ENCODE results near the gene CNOT10. TPM values are rescaled to one million over a fixed set of nuclear protein-coding genes. Genes with fewer than 3 reads are reported as not detected.

CNOT10 gene
- total RNA-seq, 5 donors from 2014 or later (not counting 1 experiment from before 2014, with no cell fraction given): 39.4 to 49.3 (median 45.0) TPM

- Histone ChIP-seq H3K4me3 (ENCODE audit: control insufficient read depth in 1 of 2, extremely low read depth in 1 of 2, low read length in 1 of 2) (no peak overlapping the region), H3K36me3 (ENCODE audit: control insufficient read depth in 2 of 2, extremely low read depth in 1 of 2, insufficient read depth in 1 of 2, low read length in 1 of 2) (peaks cover 7 to 18% of the 10 kb centered on the region in 2 donors), H3K27me3 (replicated peaks in 1 of 2; ENCODE audit: control insufficient read depth in 2 of 2, extremely low read depth in 1 of 2, insufficient read depth in 2 of 2, low read length in 1 of 2) (no peaks in the 10 kb centered on the region), H3K4me1 (ENCODE audit: control insufficient read depth in 1 of 2, extremely low read depth in 1 of 2, insufficient read depth in 2 of 2, low read length in 2 of 2) (no peaks in the 10 kb centered on the region), H3K27ac (ENCODE audit: low read length) (no peak overlapping the region), H3K9me3 (no peaks in the 10 kb centered on the region)
- CTCF ChIA-PET: interaction anchor here in 1 of 2 donors (0.6 to 0.7 kb wide), 2 partner anchors 515 to 1830 kb away, joined by 3 read pairs; no protein-coding TSS in a partner anchor
- H3K4me1 Mint-ChIP-seq: peaks cover 0 to 7% (median 0%) of the 10 kb centered on the region in 3 donors
- 80% methylated on average over 3 of the region's 3 CpGs for WGBS (ENCODE audit: insufficient coverage)
- no peaks in the 10 kb centered on the region for H3K9me3 Mint-ChIP-seq
- H3K27ac Mint-ChIP-seq: no peak overlapping the region
- H3K4me3 Mint-ChIP-seq: no peak overlapping the region
- peaks cover 18% of the 10 kb centered on the region for H3K36me3 Mint-ChIP-seq
- DNase-seq (no peak), ATAC-seq (replicated peaks in 1 of 4) (no peak)
- no peaks in the 10 kb centered on the region for H3K27me3 Mint-ChIP-seq
- POLR2A ChIA-PET: no interaction called here
Observed at GRCh38 chr3:32755761-32756160, 70.8 kb downstream of the CNOT10 start.

GRCh38 chr3:32757618-32758374 is 72.8 kb downstream of the CNOT10 start:
- H3K27me3 ChIP-seq (replicated peaks in 1 of 2; ENCODE audit: control insufficient read depth in 2 of 2, extremely low read depth in 1 of 2, insufficient read depth in 2 of 2, low read length in 1 of 2): no peaks in the 10 kb centered on the region
- H3K4me1 ChIP-seq (ENCODE audit: control insufficient read depth in 1 of 2, extremely low read depth in 1 of 2, insufficient read depth in 2 of 2, low read length in 2 of 2): no peaks in the 10 kb centered on the region
- ChIA-PET CTCF (no interaction called here), POLR2A (no interaction called here)
- DNase-seq (no peak), ATAC-seq (replicated peaks in 1 of 4) (no peak)
- peaks cover 26% of the 10 kb centered on the region for H3K36me3 Mint-ChIP-seq
- no peaks in the 10 kb centered on the region for H3K9me3 Mint-ChIP-seq
- H3K4me1 Mint-ChIP-seq: peaks cover 0 to 7% (median 0%) of the 10 kb centered on the region in 3 donors
- H3K4me3 ChIP-seq (ENCODE audit: control insufficient read depth in 1 of 2, extremely low read depth in 1 of 2, low read length in 1 of 2): no peak overlapping the region
- no peak overlapping the region for H3K4me3 Mint-ChIP-seq
- peak overlapping the region in 1 of 2 donors; percentile 16 for H3K27ac Mint-ChIP-seq
- peaks cover 5 to 24% of the 10 kb centered on the region in 2 donors for H3K36me3 ChIP-seq (ENCODE audit: control insufficient read depth in 2 of 2, extremely low read depth in 1 of 2, insufficient read depth in 1 of 2, low read length in 1 of 2)
- no peaks in the 10 kb centered on the region for H3K9me3 ChIP-seq
- H3K27me3 Mint-ChIP-seq: no peaks in the 10 kb centered on the region
- no CpG with 5 or more reads among the region's 2 CpGs for WGBS (ENCODE audit: insufficient coverage)
- no peak overlapping the region for H3K27ac ChIP-seq (ENCODE audit: low read length)

- Histone ChIP-seq H3K4me1 (ENCODE audit: control insufficient read depth in 1 of 2, extremely low read depth in 1 of 2, insufficient read depth in 2 of 2, low read length in 2 of 2) (no peaks in the 10 kb centered on the region), H3K27me3 (replicated peaks in 1 of 2; ENCODE audit: control insufficient read depth in 2 of 2, extremely low read depth in 1 of 2, insufficient read depth in 2 of 2, low read length in 1 of 2) (no peaks in the 10 kb centered on the region), H3K36me3 (ENCODE audit: control insufficient read depth in 2 of 2, extremely low read depth in 1 of 2, insufficient read depth in 1 of 2, low read length in 1 of 2) (peaks cover 0 to 29% of the 10 kb centered on the region in 2 donors), H3K4me3 (ENCODE audit: control insufficient read depth in 1 of 2, extremely low read depth in 1 of 2, low read length in 1 of 2) (no peak overlapping the region), H3K9me3 (no peaks in the 10 kb centered on the region), H3K27ac (ENCODE audit: low read length) (no peak overlapping the region)
- ATAC-seq (replicated peaks in 1 of 4): no peak
- peaks cover 0 to 7% (median 0%) of the 10 kb centered on the region in 3 donors for H3K4me1 Mint-ChIP-seq
- H3K27ac Mint-ChIP-seq: no peak overlapping the region
- H3K4me3 Mint-ChIP-seq: no peak overlapping the region
- no peaks in the 10 kb centered on the region for H3K27me3 Mint-ChIP-seq
- ChIA-PET POLR2A (no interaction called here), CTCF (interaction anchor here in 1 of 2 donors (0.5 kb wide), 1 partner anchor 143 kb away, joined by 3 read pairs; no protein-coding TSS in a partner anchor)
- peaks cover 23% of the 10 kb centered on the region for H3K36me3 Mint-ChIP-seq
- no peak for DNase-seq
- H3K9me3 Mint-ChIP-seq: no peaks in the 10 kb centered on the region
Observed at GRCh38 chr3:32758375-32758753, 73.4 kb downstream of the CNOT10 start.

- ChIA-PET CTCF (no interaction called here), POLR2A (no interaction called here)
- H3K36me3 ChIP-seq (ENCODE audit: control insufficient read depth in 2 of 2, extremely low read depth in 1 of 2, insufficient read depth in 1 of 2, low read length in 1 of 2): peaks cover 0 to 33% of the 10 kb centered on the region in 2 donors
Observed at GRCh38 chr3:32759342-32759741, 74.4 kb downstream of the CNOT10 start.

GRCh38 chr3:32764481-32764880 is 79.5 kb downstream of the CNOT10 start:
- WGBS (ENCODE audit: insufficient coverage): 97% methylated on average over 8 of the region's 8 CpGs
- H3K27ac ChIP-seq (ENCODE audit: low read length): no peak overlapping the region
- Mint-ChIP-seq H3K4me3 (no peak overlapping the region), H3K4me1 (no peaks in the 10 kb centered on the region), H3K36me3 (peaks cover 43% of the 10 kb centered on the region), H3K27ac (no peak overlapping the region), H3K9me3 (no peaks in the 10 kb centered on the region), H3K27me3 (no peaks in the 10 kb centered on the region)
- DNase-seq (no peak), ATAC-seq (replicated peaks in 1 of 4) (no peak)
- no peak overlapping the region for H3K4me3 ChIP-seq (ENCODE audit: control insufficient read depth in 1 of 2, extremely low read depth in 1 of 2, low read length in 1 of 2)
- no peaks in the 10 kb centered on the region for H3K27me3 ChIP-seq (replicated peaks in 1 of 2; ENCODE audit: control insufficient read depth in 2 of 2, extremely low read depth in 1 of 2, insufficient read depth in 2 of 2, low read length in 1 of 2)
- H3K36me3 ChIP-seq (ENCODE audit: control insufficient read depth in 2 of 2, extremely low read depth in 1 of 2, insufficient read depth in 1 of 2, low read length in 1 of 2): peaks cover 11 to 59% of the 10 kb centered on the region in 2 donors
- ChIA-PET POLR2A (no interaction called here), CTCF (no interaction called here)
- no peaks in the 10 kb centered on the region for H3K9me3 ChIP-seq
- H3K4me1 ChIP-seq (ENCODE audit: control insufficient read depth in 1 of 2, extremely low read depth in 1 of 2, insufficient read depth in 2 of 2, low read length in 2 of 2): no peaks in the 10 kb centered on the region

More at GRCh38 chr3:32759342-32759741, 74.4 kb downstream of the CNOT10 start:
- Mint-ChIP-seq H3K4me1 (peaks cover 0 to 7% (median 0%) of the 10 kb centered on the region in 3 donors), H3K27me3 (no peaks in the 10 kb centered on the region), H3K4me3 (no peak overlapping the region), H3K36me3 (peaks cover 22% of the 10 kb centered on the region), H3K9me3 (no peaks in the 10 kb centered on the region), H3K27ac (no peak overlapping the region)
- Histone ChIP-seq H3K9me3 (no peaks in the 10 kb centered on the region), H3K27ac (ENCODE audit: low read length) (no peak overlapping the region), H3K4me1 (ENCODE audit: control insufficient read depth in 1 of 2, extremely low read depth in 1 of 2, insufficient read depth in 2 of 2, low read length in 2 of 2) (no peaks in the 10 kb centered on the region), H3K4me3 (ENCODE audit: control insufficient read depth in 1 of 2, extremely low read depth in 1 of 2, low read length in 1 of 2) (no peak overlapping the region), H3K27me3 (replicated peaks in 1 of 2; ENCODE audit: control insufficient read depth in 2 of 2, extremely low read depth in 1 of 2, insufficient read depth in 2 of 2, low read length in 1 of 2) (no peaks in the 10 kb centered on the region)
- 90% methylated on average over 2 of the region's 4 CpGs for WGBS (ENCODE audit: insufficient coverage)
- ATAC-seq (replicated peaks in 1 of 4) (no peak), DNase-seq (no peak)

GRCh38 chr3:32778389-32778788 is 93.4 kb downstream of the CNOT10 start:
- H3K9me3 Mint-ChIP-seq: no peaks in the 10 kb centered on the region
- POLR2A ChIA-PET: no interaction called here
- DNase-seq (no peak), ATAC-seq (replicated peaks in 1 of 4) (no peak)
- H3K4me3 Mint-ChIP-seq: no peak overlapping the region
- no peak overlapping the region for H3K27ac Mint-ChIP-seq
- peaks cover 14% of the 10 kb centered on the region for H3K36me3 Mint-ChIP-seq
- Histone ChIP-seq H3K4me3 (ENCODE audit: control insufficient read depth in 1 of 2, extremely low read depth in 1 of 2, low read length in 1 of 2) (no peak overlapping the region), H3K27ac (ENCODE audit: low read length) (no peak overlapping the region), H3K4me1 (ENCODE audit: control insufficient read depth in 1 of 2, extremely low read depth in 1 of 2, insufficient read depth in 2 of 2, low read length in 2 of 2) (peaks cover 2 to 12% of the 10 kb centered on the region in 2 experiments), H3K27me3 (replicated peaks in 1 of 2; ENCODE audit: control insufficient read depth in 2 of 2, extremely low read depth in 1 of 2, insufficient read depth in 2 of 2, low read length in 1 of 2) (peaks cover 3 to 14% of the 10 kb centered on the region in 2 experiments), H3K36me3 (ENCODE audit: control insufficient read depth in 2 of 2, extremely low read depth in 1 of 2, insufficient read depth in 1 of 2, low read length in 1 of 2) (peaks cover 6 to 8% of the 10 kb centered on the region in 2 donors), H3K9me3 (no peaks in the 10 kb centered on the region)
- CTCF ChIA-PET: interaction anchor here in 1 of 2 donors (0.7 kb wide), 1 partner anchor 172 kb away, joined by 3 read pairs; no protein-coding TSS in a partner anchor
- 76% methylated on average over 3 of the region's 4 CpGs for WGBS (ENCODE audit: insufficient coverage)
- H3K4me1 Mint-ChIP-seq: peaks cover 3 to 10% (median 8%) of the 10 kb centered on the region in 3 donors
- H3K27me3 Mint-ChIP-seq: peaks cover 3 to 5% of the 10 kb centered on the region in 2 donors

All from T-cell (primary cell).